ENCODE data around the gene WRNIP1.

- TF ChIP-seq ZNF532 (CRISPR knock-in tag; IDR thresholded peaks at IDR 0.05; ENCODE audit: borderline replicate concordance), result no peak
- no peak for TF ChIP-seq CTCF (IDR thresholded peaks at IDR 0.05)
- TF ChIP-seq JUN (CRISPR knock-in tag; IDR thresholded peaks at IDR 0.05), result no peak
- TF ChIP-seq, protein P1, sequence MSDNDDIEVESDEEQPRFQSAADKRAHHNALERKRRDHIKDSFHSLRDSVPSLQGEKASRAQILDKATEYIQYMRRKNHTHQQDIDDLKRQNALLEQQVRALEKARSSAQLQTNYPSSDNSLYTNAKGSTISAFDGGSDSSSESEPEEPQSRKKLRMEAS (CRISPR knock-in tag; IDR thresholded peaks at IDR 0.05), result no peak
- no peak for TF ChIP-seq CBFB (CRISPR knock-in tag; IDR thresholded peaks at IDR 0.05; ENCODE audit: low read depth)
- no peak for TF ChIP-seq TCF7 (CRISPR knock-in tag; IDR thresholded peaks at IDR 0.05; ENCODE audit: low read depth)
- TF ChIP-seq, protein P2, sequence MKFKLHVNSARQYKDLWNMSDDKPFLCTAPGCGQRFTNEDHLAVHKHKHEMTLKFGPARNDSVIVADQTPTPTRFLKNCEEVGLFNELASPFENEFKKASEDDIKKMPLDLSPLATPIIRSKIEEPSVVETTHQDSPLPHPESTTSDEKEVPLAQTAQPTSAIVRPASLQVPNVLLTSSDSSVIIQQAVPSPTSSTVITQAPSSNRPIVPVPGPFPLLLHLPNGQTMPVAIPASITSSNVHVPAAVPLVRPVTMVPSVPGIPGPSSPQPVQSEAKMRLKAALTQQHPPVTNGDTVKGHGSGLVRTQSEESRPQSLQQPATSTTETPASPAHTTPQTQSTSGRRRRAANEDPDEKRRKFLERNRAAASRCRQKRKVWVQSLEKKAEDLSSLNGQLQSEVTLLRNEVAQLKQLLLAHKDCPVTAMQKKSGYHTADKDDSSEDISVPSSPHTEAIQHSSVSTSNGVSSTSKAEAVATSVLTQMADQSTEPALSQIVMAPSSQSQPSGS (CRISPR knock-in tag; IDR thresholded peaks at IDR 0.05; ENCODE audit: borderline replicate concordance, low read depth), result no peak
- TF ChIP-seq, protein P3, sequence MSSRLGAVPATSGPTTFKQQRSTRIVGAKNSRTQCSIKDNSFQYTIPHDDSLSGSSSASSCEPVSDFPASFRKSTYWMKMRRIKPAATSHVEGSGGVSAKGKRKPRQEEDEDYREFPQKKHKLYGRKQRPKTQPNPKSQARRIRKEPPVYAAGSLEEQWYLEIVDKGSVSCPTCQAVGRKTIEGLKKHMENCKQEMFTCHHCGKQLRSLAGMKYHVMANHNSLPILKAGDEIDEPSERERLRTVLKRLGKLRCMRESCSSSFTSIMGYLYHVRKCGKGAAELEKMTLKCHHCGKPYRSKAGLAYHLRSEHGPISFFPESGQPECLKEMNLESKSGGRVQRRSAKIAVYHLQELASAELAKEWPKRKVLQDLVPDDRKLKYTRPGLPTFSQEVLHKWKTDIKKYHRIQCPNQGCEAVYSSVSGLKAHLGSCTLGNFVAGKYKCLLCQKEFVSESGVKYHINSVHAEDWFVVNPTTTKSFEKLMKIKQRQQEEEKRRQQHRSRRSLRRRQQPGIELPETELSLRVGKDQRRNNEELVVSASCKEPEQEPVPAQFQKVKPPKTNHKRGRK (CRISPR knock-in tag; IDR thresholded peaks at IDR 0.05; ENCODE audit: borderline replicate concordance), result no peak
- TF ChIP-seq, protein P4, sequence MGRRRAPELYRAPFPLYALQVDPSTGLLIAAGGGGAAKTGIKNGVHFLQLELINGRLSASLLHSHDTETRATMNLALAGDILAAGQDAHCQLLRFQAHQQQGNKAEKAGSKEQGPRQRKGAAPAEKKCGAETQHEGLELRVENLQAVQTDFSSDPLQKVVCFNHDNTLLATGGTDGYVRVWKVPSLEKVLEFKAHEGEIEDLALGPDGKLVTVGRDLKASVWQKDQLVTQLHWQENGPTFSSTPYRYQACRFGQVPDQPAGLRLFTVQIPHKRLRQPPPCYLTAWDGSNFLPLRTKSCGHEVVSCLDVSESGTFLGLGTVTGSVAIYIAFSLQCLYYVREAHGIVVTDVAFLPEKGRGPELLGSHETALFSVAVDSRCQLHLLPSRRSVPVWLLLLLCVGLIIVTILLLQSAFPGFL (CRISPR knock-in tag; IDR thresholded peaks at IDR 0.05; ENCODE audit: borderline replicate concordance), result no peak
- TF ChIP-seq ZNF263 (CRISPR knock-in tag; IDR thresholded peaks at IDR 0.05; ENCODE audit: low read depth), result no peak
- TF ChIP-seq, protein P5, sequence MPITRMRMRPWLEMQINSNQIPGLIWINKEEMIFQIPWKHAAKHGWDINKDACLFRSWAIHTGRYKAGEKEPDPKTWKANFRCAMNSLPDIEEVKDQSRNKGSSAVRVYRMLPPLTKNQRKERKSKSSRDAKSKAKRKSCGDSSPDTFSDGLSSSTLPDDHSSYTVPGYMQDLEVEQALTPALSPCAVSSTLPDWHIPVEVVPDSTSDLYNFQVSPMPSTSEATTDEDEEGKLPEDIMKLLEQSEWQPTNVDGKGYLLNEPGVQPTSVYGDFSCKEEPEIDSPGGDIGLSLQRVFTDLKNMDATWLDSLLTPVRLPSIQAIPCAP (CRISPR knock-in tag; IDR thresholded peaks at IDR 0.05), result no peak
- TF ChIP-seq MXD4 (CRISPR knock-in tag; IDR thresholded peaks at IDR 0.05; ENCODE audit: borderline replicate concordance), result no peak
These were observed 53.9 kb downstream of the WRNIP1 start for GRCh38 chr6:2819115-2819514.

Data from WTC11 (cell line).